Measurements from ENCODE around the gene NSG1.

NSG1 gene

DNA sequence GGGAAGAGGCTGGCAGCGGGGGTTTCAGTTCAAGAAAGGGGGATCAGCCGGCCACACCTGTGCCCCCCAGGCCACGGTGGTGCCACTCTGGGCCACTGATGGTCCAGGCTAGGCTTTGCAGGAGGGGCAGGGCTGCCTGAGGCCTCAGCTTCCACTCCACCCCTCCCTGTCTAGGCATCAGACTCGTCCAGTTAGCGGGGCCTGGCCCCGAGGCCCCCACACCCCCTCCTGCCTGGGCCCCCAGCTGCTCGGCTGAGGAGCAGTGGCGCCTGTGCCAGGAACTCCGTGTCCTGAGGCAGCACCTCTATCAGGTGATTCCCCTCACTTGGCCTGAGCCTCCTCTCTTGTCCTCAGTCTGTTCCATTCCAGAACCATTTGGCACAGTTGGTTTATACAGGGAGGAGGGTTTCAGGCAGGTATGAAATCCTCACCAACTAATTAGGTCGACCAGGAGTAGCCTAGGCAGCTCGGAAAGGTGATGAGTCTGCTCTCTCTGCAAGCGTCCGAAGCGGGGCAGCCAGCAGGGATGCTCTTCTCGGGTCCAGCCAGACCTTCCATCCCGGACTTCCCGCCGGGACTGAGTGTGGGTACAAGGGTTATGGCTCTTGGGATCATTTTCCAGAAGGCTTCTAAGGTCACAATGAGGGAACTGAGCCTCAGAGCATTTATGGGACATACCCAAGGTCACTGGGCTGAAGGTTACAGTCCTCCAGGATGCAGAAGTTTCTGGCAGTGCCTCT is 2.1 kb downstream of the NSG1 start:
- TF ChIP-seq, protein P1, sequence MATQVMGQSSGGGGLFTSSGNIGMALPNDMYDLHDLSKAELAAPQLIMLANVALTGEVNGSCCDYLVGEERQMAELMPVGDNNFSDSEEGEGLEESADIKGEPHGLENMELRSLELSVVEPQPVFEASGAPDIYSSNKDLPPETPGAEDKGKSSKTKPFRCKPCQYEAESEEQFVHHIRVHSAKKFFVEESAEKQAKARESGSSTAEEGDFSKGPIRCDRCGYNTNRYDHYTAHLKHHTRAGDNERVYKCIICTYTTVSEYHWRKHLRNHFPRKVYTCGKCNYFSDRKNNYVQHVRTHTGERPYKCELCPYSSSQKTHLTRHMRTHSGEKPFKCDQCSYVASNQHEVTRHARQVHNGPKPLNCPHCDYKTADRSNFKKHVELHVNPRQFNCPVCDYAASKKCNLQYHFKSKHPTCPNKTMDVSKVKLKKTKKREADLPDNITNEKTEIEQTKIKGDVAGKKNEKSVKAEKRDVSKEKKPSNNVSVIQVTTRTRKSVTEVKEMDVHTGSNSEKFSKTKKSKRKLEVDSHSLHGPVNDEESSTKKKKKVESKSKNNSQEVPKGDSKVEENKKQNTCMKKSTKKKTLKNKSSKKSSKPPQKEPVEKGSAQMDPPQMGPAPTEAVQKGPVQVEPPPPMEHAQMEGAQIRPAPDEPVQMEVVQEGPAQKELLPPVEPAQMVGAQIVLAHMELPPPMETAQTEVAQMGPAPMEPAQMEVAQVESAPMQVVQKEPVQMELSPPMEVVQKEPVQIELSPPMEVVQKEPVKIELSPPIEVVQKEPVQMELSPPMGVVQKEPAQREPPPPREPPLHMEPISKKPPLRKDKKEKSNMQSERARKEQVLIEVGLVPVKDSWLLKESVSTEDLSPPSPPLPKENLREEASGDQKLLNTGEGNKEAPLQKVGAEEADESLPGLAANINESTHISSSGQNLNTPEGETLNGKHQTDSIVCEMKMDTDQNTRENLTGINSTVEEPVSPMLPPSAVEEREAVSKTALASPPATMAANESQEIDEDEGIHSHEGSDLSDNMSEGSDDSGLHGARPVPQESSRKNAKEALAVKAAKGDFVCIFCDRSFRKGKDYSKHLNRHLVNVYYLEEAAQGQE (IDR thresholded peaks at IDR 0.05; ENCODE audit: insufficient replicate concordance, low read depth) = no peak
- no peak for TF ChIP-seq POLR2AphosphoS5 (IDR thresholded peaks at IDR 0.05; ENCODE audit: low read depth)
- TF ChIP-seq GABPA (IDR thresholded peaks at IDR 0.05; ENCODE audit: low read depth) = no peak
- no peak for DNase-seq (ENCODE audit: low read depth in 1 of 2, low spot score in 1 of 2)
- Histone ChIP-seq H3K27me3 (ENCODE audit: insufficient read depth, poor library complexity, severe bottlenecking) (peaks cover 49% of the 10 kb centered on the region), H3K4me3 (replicated peaks; ENCODE audit: insufficient read depth, low read length) (no peak overlapping the region), H3K27ac (replicated peaks) (no peak overlapping the region)

DNA sequence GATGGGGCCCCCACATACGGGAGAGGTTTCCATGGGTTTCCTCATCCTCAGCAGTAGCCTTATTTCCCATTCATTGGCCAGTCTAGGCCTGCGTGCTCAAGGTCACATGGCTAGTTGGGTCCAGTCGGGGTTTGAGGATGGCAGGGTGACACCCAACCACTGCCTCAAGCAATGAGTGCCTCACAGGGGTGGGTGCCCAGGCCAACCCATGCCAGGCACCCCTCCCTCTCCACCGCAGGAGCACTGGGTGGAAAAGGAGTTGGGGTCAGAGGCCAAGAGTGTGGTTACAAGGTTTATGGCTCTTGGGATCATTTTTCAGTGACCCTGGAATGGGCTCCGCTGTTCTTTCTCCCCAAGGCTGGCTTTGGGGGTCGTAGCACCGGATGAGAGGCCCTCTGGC is 3.1 kb downstream of the NSG1 start:
- TF ChIP-seq, protein P2, sequence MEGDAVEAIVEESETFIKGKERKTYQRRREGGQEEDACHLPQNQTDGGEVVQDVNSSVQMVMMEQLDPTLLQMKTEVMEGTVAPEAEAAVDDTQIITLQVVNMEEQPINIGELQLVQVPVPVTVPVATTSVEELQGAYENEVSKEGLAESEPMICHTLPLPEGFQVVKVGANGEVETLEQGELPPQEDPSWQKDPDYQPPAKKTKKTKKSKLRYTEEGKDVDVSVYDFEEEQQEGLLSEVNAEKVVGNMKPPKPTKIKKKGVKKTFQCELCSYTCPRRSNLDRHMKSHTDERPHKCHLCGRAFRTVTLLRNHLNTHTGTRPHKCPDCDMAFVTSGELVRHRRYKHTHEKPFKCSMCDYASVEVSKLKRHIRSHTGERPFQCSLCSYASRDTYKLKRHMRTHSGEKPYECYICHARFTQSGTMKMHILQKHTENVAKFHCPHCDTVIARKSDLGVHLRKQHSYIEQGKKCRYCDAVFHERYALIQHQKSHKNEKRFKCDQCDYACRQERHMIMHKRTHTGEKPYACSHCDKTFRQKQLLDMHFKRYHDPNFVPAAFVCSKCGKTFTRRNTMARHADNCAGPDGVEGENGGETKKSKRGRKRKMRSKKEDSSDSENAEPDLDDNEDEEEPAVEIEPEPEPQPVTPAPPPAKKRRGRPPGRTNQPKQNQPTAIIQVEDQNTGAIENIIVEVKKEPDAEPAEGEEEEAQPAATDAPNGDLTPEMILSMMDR (IDR thresholded peaks at IDR 0.05; ENCODE audit: insufficient read depth, low read length) = no peak
- TF ChIP-seq SPI1 (IDR thresholded peaks at IDR 0.05; ENCODE audit: borderline replicate concordance, low read depth) (no peak), GABPA (IDR thresholded peaks at IDR 0.05; ENCODE audit: low read depth) (no peak), POLR2AphosphoS5 (IDR thresholded peaks at IDR 0.05; ENCODE audit: low read depth) (no peak)
- TF ChIP-seq, protein P1 (IDR thresholded peaks at IDR 0.05; ENCODE audit: insufficient replicate concordance, low read depth) = no peak
- H3K4me3 ChIP-seq (replicated peaks; ENCODE audit: insufficient read depth, low read length) = no peak overlapping the region
- H3K27me3 ChIP-seq (ENCODE audit: insufficient read depth, poor library complexity, severe bottlenecking) = peaks cover 44% of the 10 kb centered on the region
- no peak for DNase-seq (ENCODE audit: low read depth in 1 of 2, low spot score in 1 of 2)
- no peak overlapping the region for H3K27ac ChIP-seq (replicated peaks)

DNA sequence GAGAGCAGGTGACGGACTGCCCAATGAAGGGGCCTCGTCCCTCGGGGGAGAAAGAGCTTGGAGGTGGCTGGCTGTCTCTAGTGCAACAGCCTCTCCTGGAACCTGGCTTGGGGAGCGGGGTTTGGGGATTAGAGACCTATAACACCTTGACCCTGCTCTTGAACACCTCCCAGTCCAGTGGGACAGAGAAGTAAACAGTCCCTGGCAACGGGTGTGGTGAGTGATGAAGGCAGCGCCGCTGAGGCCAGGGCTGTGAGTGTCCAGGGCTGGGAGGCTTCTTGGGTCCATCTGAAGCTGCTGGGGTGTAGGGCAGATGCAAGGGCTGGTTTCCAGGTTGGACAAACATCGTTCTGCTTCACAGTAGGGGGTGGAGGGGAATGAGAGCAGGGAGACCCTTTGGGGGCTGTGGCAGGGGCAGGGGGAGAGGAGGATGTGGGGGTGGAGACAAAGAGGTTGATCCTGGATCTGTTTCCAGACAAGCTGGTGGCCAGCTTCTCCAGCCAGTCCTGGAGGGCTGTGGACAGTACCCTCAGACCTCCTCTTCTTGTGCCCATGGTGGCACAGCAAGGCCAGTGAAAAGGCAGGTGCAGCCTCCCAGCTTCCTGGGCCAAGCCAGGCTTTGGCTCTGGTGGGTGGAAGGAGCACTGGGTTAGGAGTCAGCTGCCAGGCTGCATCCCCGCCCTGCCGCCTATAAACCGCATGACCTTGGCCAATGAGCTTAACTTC is 3.8 kb downstream of the NSG1 start:
- H3K4me3 ChIP-seq (replicated peaks; ENCODE audit: insufficient read depth, low read length) = no peak overlapping the region
- peaks cover 46% of the 10 kb centered on the region for H3K27me3 ChIP-seq (ENCODE audit: insufficient read depth, poor library complexity, severe bottlenecking)
- no peak for TF ChIP-seq SPI1 (IDR thresholded peaks at IDR 0.05; ENCODE audit: borderline replicate concordance, low read depth)
- TF ChIP-seq, protein P2 (IDR thresholded peaks at IDR 0.05; ENCODE audit: insufficient read depth, low read length) = no peak
- TF ChIP-seq, protein P1 (IDR thresholded peaks at IDR 0.05; ENCODE audit: insufficient replicate concordance, low read depth) = no peak
- TF ChIP-seq POLR2AphosphoS5 (IDR thresholded peaks at IDR 0.05; ENCODE audit: low read depth) = no peak
- TF ChIP-seq GABPA (IDR thresholded peaks at IDR 0.05; ENCODE audit: low read depth) = no peak
- no peak for DNase-seq (ENCODE audit: low read depth in 1 of 2, low spot score in 1 of 2)
- no peak overlapping the region for H3K27ac ChIP-seq (replicated peaks)
